Measurements from ENCODE around the gene MANF.
A peak's percentile ranks its signal among the peaks of the same experiment; 100 is the strongest.

MANF gene

GRCh38 chr3:51408813-51409212 is 23.7 kb downstream of the MANF start:
- no peak overlapping the region for H3K4me3 ChIP-seq (ENCODE audit: low read depth, low read length)
- in situ Hi-C loops (cut with HindIII; ENCODE audit: low sequenced_read_pairs), result no loop called here
- DNase-seq (ENCODE audit: low read depth, low spot score), result no peak
- TF ChIP-seq CTCF (IDR thresholded peaks at IDR 0.05; ENCODE audit: low read depth, low read length), result no peak

GRCh38 chr3:51422211-51422610 is 37.1 kb downstream of the MANF start:
- DNase-seq (ENCODE audit: low read depth, low spot score), result no peak
- no peak overlapping the region for H3K4me3 ChIP-seq (ENCODE audit: low read depth, low read length)
- in situ Hi-C loops (cut with HindIII; ENCODE audit: low sequenced_read_pairs), result no loop called here
- no peak for TF ChIP-seq CTCF (IDR thresholded peaks at IDR 0.05; ENCODE audit: low read depth, low read length)

- TF ChIP-seq CTCF (IDR thresholded peaks at IDR 0.05; ENCODE audit: low read depth, low read length), result no peak
- no peak overlapping the region for H3K4me3 ChIP-seq (ENCODE audit: low read depth, low read length)
- no peak for DNase-seq (ENCODE audit: low read depth, low spot score)
- in situ Hi-C loops (cut with HindIII; ENCODE audit: low sequenced_read_pairs), result no loop called here
Measured at GRCh38 chr3:51426921-51427320, 41.8 kb downstream of the MANF start.

- H3K4me3 ChIP-seq (ENCODE audit: low read depth, low read length), result no peak overlapping the region
- in situ Hi-C loops (cut with HindIII; ENCODE audit: low sequenced_read_pairs), result no loop called here
- no peak for TF ChIP-seq CTCF (IDR thresholded peaks at IDR 0.05; ENCODE audit: low read depth, low read length)
- no peak for DNase-seq (ENCODE audit: low read depth, low spot score)
Measured at GRCh38 chr3:51429138-51429537, 44.0 kb downstream of the MANF start.

- DNase-seq (ENCODE audit: low read depth, low spot score), result no peak
- TF ChIP-seq CTCF (IDR thresholded peaks at IDR 0.05; ENCODE audit: low read depth, low read length), result no peak
- in situ Hi-C loops (cut with HindIII; ENCODE audit: low sequenced_read_pairs), result no loop called here
- H3K4me3 ChIP-seq (ENCODE audit: low read depth, low read length), result no peak overlapping the region
Measured at GRCh38 chr3:51434110-51434509, 49.0 kb downstream of the MANF start.

GRCh38 chr3:51434746-51435327 is 49.7 kb downstream of the MANF start:
- in situ Hi-C loops (cut with HindIII; ENCODE audit: low sequenced_read_pairs), result no loop called here
- no peak overlapping the region for H3K4me3 ChIP-seq (ENCODE audit: low read depth, low read length)
- peak; percentile 48 for DNase-seq (ENCODE audit: low read depth, low spot score)
- peak; percentile 77 for TF ChIP-seq CTCF (IDR thresholded peaks at IDR 0.05; ENCODE audit: low read depth, low read length)

Measured in astrocyte of the spinal cord (primary cell).